GM19240 (cell line): ENCODE results near the gene PITPNM2.
A peak's percentile ranks its signal among the peaks of the same experiment; 100 is the strongest.
"Not testable (repeated sequence)": the region's sequence is repeated elsewhere in the genome, so short reads cannot be mapped to it uniquely, and the experiment has no call there.

Experiments used
- DNase-seq: peaks from one replicate; pipeline ENCODE4 v3.0.0; 2011; ENCODE audit warnings: low spot score; ENCODE audit not compliant: insufficient read length

Gene PITPNM2

GRCh38 chr12:123120452-123121166 lies 30.3 kb downstream of the PITPNM2 start:
- no peak for DNase-seq

DNA sequence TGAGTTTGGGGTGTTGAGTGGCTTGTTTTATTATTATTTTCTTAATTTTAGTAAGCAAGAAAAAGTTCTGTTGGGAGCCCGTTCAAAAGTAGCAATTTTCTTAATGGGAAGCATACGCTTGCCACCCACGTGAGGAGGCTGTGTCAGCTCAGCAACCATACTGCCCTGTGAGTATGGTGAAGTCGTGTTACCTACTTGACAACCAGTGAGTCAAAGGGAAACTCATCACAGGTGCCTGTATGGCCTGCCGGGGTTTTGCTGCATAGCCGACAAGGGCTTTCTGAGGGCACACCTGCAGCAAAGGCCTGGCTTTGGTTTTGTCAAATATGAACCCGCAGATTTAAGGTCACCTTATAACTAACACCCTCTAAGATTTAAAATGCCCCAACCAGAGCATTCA lies 31.1 kb downstream of the PITPNM2 start:
- peak; percentile 75 for DNase-seq

- no peak for DNase-seq
Observed at GRCh38 chr12:123118497-123118896, 32.4 kb downstream of the PITPNM2 start.

- DNase-seq = no peak
Observed at GRCh38 chr12:123115409-123116121, 35.3 kb downstream of the PITPNM2 start.

GRCh38 chr12:123114304-123115083 lies 36.4 kb downstream of the PITPNM2 start:
- no peak for DNase-seq

DNA sequence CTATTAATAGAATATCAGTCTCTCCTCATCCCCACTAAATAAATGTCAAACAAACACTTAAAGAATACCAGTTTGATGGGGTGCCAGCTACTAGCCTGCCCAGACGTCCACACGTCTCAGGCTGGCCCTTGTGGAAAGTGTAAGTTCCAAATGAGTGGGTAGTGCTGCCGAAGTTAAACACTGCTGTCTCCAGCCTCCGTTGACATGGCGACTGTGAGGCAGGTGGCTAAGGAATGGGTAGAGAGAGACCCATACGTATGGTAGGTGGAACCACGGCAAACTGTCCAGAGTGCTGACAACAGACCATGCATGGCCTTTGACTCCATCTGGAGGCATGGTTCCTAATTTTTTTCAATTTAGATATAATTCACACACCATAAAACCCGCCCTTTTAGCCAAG lies 37.9 kb downstream of the PITPNM2 start:
- no peak for DNase-seq

- DNase-seq = no peak
Observed at GRCh38 chr12:123111498-123112165, 39.3 kb downstream of the PITPNM2 start.

- DNase-seq = no peak
Observed at GRCh38 chr12:123109319-123109772, 41.5 kb downstream of the PITPNM2 start.

DNA sequence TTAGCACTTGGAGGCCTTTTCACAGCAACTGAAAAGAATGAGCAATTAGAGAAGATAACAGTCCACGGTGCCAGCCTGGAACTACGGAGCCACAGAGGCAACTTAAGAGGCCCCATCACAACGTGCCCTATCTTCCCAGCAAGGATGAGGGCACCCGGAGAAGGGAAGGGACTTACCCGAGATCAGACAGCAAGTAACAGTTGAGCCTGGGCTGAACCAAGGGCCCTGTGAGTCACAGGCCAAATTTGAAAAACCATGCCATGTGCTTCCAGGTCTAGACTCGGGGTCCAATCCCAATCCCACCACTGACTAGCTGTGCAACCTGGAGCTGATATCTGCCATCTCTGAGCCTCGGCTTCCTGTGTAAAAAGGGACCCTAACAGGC lies 42.2 kb downstream of the PITPNM2 start:
- no peak for DNase-seq

DNA sequence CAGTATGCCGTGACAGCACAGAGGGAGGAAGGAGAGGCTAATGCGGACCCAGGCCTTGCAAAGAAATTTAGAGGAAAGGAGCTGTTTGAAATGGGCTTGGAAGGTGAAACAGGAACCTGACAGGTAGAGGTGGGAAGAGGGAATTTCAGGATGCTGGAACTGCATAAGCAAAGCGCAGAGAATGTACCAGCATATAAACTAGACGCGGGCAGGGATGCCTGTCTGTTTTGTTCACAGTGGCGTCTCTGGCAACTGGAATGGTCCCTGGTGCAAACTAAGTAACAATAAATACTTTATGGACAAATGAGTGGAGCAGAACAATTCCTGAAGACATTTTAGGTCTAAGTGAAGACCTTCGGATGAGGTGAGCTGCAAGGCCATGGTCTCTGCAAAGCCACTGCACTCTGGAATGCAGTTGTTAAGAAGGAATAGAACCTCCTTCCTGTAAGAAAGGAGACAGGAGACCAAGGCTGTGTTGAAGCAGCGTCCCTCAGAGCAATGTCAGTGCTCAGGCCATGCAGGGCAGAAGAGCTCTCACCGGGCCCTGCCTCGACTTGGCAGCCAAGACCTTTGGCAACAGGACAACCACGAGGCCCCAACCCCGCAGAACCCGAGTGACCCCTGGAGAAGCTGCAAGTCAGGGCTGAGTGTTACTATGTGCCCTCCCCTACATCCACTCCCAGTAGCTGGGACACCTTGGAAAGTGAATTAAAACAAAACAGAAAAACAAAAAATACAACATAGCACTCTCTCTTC lies 42.8 kb downstream of the PITPNM2 start:
- DNase-seq = no peak

- no peak for DNase-seq
Observed at GRCh38 chr12:123106640-123107359, 44.1 kb downstream of the PITPNM2 start.

DNA sequence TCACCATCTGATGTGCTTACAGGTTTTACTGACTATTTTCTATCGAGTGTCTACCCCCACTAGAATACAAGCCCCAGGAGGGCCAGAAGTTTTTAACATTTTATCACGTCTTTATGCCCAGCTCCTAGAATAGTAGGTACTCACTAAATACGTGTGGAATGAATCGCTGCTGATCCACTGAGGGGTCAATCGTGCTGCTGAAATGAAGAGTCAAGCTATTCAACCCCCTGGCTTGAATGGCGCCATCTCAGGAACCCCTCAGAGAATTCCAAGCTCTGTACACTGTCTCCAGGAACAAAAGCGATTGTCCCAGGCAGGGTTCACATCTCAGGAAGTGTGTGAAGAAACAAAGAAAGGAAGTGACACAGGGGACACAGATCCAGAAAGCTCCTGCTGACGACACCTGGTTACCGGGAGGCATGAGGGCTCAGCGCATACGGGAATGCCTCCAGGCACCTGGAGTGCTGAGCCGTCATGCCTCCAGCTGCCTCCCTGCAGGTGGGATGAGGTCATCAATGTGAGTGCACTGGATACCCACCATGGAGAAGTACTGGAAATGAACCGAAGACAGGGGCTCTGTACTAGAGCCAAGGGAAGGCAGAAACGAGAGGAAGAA lies 45.6 kb downstream of the PITPNM2 start:
- DNase-seq = no peak

DNA sequence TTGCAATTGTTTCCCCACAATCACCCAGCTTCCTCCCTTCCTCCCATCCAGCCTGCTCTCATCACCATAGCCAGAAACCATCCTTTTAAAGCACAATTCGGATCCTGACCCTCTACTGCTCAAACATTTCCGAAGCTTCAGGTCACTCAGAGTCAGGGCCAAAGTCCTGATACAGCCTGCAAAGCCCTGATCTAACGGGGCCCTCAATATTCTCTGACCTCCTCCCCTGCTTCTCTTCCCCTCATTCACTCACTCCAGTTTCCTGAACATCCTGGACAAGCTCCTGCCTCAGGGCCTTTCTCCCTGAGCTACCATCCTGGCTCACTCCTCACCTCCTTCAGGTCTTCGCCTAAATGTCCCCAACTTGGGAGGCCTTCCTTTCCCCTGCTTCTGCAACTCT lies 46.1 kb downstream of the PITPNM2 start:
- no peak for DNase-seq

DNA sequence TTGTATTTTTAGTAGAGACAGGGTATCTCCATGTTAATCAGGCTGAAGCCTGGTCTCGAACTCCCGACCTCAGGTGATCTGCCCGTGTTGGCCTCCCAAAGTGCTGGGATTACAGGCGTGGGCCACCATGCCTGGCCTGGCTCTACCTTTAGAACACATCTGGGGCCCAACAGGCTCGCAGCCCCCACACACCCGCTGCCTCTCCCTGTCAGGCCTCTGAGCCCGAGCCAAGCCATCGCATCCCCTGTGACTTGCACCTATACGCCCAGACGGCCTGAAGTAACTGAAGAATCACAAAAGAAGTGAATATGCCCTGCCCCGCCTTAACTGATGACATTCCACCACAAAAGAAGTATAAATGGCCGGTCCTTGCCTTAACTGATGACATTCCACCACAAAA lies 46.8 kb downstream of the PITPNM2 start:
- not testable (repeated sequence) for DNase-seq

- DNase-seq = no peak
Observed at GRCh38 chr12:123102781-123103503, 47.9 kb downstream of the PITPNM2 start.

DNA sequence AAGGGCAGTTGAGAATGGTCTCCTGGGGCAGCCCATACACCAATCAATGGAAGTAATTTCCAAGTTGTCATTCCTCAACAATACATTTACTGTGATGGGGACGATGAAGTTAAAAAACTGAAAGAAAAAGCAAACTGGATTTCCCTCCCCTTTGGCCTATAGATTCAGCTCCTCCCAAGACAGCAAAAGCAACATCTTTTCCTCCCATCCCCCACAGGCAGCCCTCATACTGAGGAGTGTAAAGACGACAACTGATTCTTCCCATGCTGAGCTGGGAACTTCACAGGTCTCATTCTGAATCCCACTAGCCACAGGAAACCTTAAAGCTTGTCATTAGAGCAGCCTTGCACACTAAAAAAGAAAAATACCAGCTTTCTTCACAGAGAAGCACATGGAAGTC lies 48.5 kb downstream of the PITPNM2 start:
- no peak for DNase-seq

- DNase-seq = no peak
Observed at GRCh38 chr12:123101526-123101925, 49.4 kb downstream of the PITPNM2 start.
